Pons (tissue), 1 donor: ENCODE results near the gene TTLL13.
A peak's percentile ranks its signal among the peaks of the same experiment; 100 is the strongest.
"Not testable (repeated sequence)": the region's sequence is repeated elsewhere in the genome, so short reads cannot be mapped to it uniquely, and the experiment has no call there.

Experiments used
- DNase-seq: peaks from one replicate; pipeline ENCODE4 v3.0.0-alpha.2; 2016; ENCODE audit warnings: low spot score

Gene TTLL13

GRCh38 chr15:90287101-90287500 is 37.7 kb downstream of the TTLL13 start:
- DNase-seq = no peak

GRCh38 chr15:90287946-90288345 is 38.6 kb downstream of the TTLL13 start:
- DNase-seq = no peak

GRCh38 chr15:90291679-90292356 is 42.5 kb downstream of the TTLL13 start:
- no peak for DNase-seq

- DNase-seq = peak; percentile 49
These were observed 43.9 kb downstream of the TTLL13 start for GRCh38 chr15:90293040-90293810.

- no peak for DNase-seq
These were observed 44.8 kb downstream of the TTLL13 start for GRCh38 chr15:90294159-90294558.

DNA sequence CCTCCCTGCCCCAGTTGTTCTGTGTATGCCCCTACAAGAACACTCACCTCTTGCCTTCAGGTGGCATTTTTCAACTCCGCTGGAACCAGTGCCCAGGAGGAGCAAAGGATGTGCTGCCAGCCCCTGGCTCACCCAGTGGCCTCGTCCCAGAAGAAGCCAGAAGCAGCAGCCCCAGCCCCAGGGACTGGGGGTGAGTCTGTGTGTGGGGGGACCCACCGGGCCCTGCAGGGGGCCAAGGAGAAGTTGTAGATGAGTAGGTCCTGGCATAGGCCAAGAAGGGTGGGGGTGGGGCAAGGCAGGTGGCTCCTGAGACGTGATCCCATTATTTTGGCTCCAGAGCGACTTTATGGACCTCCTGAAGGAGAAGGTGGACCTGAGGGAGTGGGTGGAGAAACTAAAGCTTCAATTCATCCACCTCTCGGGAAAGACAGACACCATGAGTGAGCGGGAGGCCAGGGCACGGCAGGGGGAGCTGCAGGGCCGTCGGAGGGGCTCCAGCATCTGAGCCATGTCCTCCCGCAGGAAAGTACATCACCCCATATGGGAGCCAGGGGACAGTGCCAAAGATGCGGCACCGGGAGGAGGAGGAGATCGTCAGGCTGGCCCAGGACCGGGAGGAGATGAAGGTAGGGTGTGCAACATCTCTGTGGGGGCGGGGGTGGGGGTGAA is 45.4 kb downstream of the TTLL13 start:
- DNase-seq = no peak

DNA sequence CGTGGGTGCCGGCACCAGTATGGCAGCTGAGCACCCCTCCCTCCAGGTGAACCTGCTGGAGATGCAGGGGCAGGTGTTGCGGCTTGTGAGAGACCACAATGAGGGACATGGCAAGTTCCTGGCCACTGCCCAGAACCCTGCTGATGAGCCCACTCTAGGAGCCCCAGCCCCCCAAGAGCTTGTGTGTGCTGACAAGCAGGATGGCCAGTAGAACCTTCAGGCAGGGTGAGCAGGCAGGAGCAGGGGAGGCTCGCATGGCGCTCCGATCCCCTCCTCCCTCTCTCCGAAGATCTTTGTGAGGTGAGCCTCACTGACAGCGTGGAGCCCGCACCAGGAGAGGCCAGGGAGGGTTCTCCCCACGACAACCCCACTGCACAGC is 45.9 kb downstream of the TTLL13 start:
- no peak for DNase-seq

GRCh38 chr15:90296316-90296884 is 47.0 kb downstream of the TTLL13 start:
- not testable (repeated sequence) for DNase-seq

GRCh38 chr15:90297021-90297420 is 47.7 kb downstream of the TTLL13 start:
- DNase-seq = no peak

- no peak for DNase-seq
These were observed 51.2 kb downstream of the TTLL13 start for GRCh38 chr15:90300541-90300940.

GRCh38 chr15:90300988-90301706 is 51.8 kb downstream of the TTLL13 start:
- no peak for DNase-seq

GRCh38 chr15:90301707-90302300 is 52.4 kb downstream of the TTLL13 start:
- DNase-seq = no peak

DNA sequence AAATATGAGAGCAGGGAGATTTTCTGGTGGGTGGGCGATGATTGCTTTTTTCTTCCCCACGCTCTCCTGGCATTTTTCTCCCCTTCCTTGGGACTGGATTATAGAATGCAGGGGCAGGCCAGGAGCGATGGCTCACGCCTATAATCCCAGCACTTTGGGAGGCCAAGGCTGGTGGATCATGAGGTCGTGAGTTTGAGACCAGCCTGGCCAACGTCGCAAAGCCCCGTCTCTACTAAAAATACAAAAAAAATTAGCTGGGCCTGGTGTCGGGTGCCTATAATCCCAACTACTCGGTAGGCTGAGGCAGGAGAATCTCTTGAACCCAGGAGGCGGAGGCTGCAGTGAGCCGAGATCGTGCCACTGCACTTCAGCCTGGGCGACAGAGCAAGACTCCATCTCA is 56.0 kb downstream of the TTLL13 start:
- DNase-seq = not testable (repeated sequence)

DNA sequence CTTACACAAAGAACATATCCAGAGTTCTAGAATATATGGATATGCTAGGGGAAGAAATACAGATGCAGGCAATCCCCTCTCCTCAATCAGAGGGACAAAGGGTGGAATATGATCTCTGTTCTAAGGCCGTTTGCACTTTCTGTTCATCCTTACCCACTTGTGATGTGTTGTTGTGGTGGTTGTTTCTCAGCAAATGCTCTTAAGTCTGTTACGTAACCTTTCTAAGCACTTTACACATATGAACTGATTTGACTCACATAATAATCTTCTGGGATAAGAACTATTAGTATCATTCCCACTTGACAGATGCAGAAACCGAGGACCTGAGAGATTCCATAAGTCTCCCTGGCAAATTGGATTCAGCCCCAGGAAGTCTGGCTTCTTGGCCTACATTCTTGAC is 56.6 kb downstream of the TTLL13 start:
- no peak for DNase-seq

- DNase-seq = no peak
These were observed 57.2 kb downstream of the TTLL13 start for GRCh38 chr15:90306560-90306959.

DNA sequence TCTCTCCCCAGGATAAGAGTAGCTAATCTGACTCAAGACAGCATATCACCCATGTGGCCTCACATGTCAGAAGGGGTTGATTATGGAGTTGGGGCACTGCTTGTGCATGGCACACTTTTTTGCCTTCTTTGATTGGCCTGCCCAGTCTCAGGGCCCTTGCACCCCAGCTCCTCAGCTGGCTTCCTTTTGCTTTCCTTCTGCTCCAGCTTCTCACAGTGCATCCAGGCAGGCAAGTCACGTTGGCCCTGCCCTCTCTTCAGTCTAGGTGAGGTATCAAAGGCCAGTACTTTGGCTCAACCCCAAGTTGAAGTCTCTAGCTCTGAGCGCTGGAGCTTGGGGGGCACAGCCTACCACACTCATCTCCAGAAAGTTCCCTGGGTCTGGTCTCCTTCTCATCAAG is 58.3 kb downstream of the TTLL13 start:
- no peak for DNase-seq

DNA sequence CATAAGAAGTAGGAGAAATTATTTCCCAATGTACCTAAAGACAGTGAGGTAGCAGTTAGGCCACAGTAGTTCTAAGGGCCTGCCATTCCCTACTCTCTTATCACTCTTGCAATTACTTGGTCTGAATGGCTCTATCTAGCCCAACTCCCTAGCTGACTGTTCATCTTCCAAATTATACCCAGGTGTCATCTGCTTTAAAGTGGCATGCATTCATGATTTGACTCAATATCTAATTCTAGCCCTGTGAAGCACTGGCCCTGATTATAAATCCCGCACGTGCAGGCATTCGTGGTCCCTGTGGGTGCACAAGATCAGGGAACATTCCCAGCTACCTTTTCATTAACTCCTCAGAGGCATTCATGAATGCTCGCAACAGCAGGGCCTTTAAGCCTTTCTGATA is 59.7 kb downstream of the TTLL13 start:
- no peak for DNase-seq
